Measurements from ENCODE around the gene LONP2.
"Not testable (repeated sequence)": the region's sequence is repeated elsewhere in the genome, so short reads cannot be mapped to it uniquely, and the experiment has no call there.

Gene LONP2

GRCh38 chr16:48370668-48371392 is 126.7 kb downstream of the LONP2 start:
- DNase-seq (ENCODE audit: low read depth), result not testable (repeated sequence)

- no peak for DNase-seq (ENCODE audit: low read depth)
These were observed 127.3 kb downstream of the LONP2 start for GRCh38 chr16:48371393-48371780.

GRCh38 chr16:48372744-48373143 is 128.6 kb downstream of the LONP2 start:
- no peak for DNase-seq (ENCODE audit: low read depth)

GRCh38 chr16:48373258-48374029 is 129.3 kb downstream of the LONP2 start:
- DNase-seq (ENCODE audit: low read depth), result no peak

- no peak for DNase-seq (ENCODE audit: low read depth)
These were observed 130.2 kb downstream of the LONP2 start for GRCh38 chr16:48374255-48374654.

GRCh38 chr16:48377301-48377700 is 133.2 kb downstream of the LONP2 start:
- not testable (repeated sequence) for DNase-seq (ENCODE audit: low read depth)

GRCh38 chr16:48378276-48378675 is 134.2 kb downstream of the LONP2 start:
- no peak for DNase-seq (ENCODE audit: low read depth)

GRCh38 chr16:48378836-48379235 is 134.7 kb downstream of the LONP2 start:
- DNase-seq (ENCODE audit: low read depth), result no peak

- no peak for DNase-seq (ENCODE audit: low read depth)
These were observed 137.1 kb downstream of the LONP2 start for GRCh38 chr16:48381201-48381600.

- DNase-seq (ENCODE audit: low read depth), result no peak
These were observed 138.0 kb downstream of the LONP2 start for GRCh38 chr16:48382131-48382530.

- no peak for DNase-seq (ENCODE audit: low read depth)
These were observed 139.1 kb downstream of the LONP2 start for GRCh38 chr16:48383009-48383876.

- DNase-seq (ENCODE audit: low read depth), result no peak
These were observed 139.9 kb downstream of the LONP2 start for GRCh38 chr16:48383877-48384519.

GRCh38 chr16:48384520-48385252 is 140.6 kb downstream of the LONP2 start:
- DNase-seq (ENCODE audit: low read depth), result peak; percentile 31

GRCh38 chr16:48385253-48386150 is 141.4 kb downstream of the LONP2 start, which contains the start of gene SIAH1:
SIAH1 (minus strand) TSS chr16:48385413; CDS start chr16:48362428, 22,985 bp downstream.
- peak; percentile 86 for DNase-seq (ENCODE audit: low read depth)

- no peak for DNase-seq (ENCODE audit: low read depth)
These were observed 142.6 kb downstream of the LONP2 start for GRCh38 chr16:48386559-48387312.

GRCh38 chr16:48392407-48392806 is 148.3 kb downstream of the LONP2 start:
- DNase-seq (ENCODE audit: low read depth), result no peak

GRCh38 chr16:48393485-48394354 is 149.6 kb downstream of the LONP2 start:
- DNase-seq (ENCODE audit: low read depth), result no peak

GRCh38 chr16:48394355-48394703 is 150.2 kb downstream of the LONP2 start:
- no peak for DNase-seq (ENCODE audit: low read depth)
